Measurements from ENCODE around the gene TTLL10.

Gene TTLL10

GRCh38 chr1:1145547-1145914 is 28.1 kb upstream of the TTLL10 start:
- Histone ChIP-seq H3K79me2 (ENCODE audit: insufficient read depth, low read length) (no peaks in the 10 kb centered on the region), H3K9me2 (replicated peaks; ENCODE audit: low read depth, low read length) (no peaks in the 10 kb centered on the region), H3K27me3 (ENCODE audit: insufficient read depth, low read length, poor library complexity, severe bottlenecking) (no peaks in the 10 kb centered on the region), H3F3A (ENCODE audit: low read depth) (no peaks in the 10 kb centered on the region), H3K4me1 (ENCODE audit: insufficient read depth, low read length, poor library complexity, severe bottlenecking) (peaks cover 3% of the 10 kb centered on the region), H3K4me2 (ENCODE audit: low read depth, low read length, poor library complexity, severe bottlenecking) (no peak overlapping the region), H3K9me3 (ENCODE audit: insufficient read depth, low read depth, low read length) (no peaks in the 10 kb centered on the region), H3K36me3 (ENCODE audit: insufficient read depth, low read length) (no peaks in the 10 kb centered on the region), H3K9ac (ENCODE audit: low read depth, low read length, poor library complexity, severe bottlenecking) (no peak overlapping the region), H3K4me3 (ENCODE audit: low read length, poor library complexity, severe bottlenecking) (no peak overlapping the region), H4K20me1 (ENCODE audit: insufficient read depth, low read length, poor library complexity, severe bottlenecking) (no peaks in the 10 kb centered on the region), H2AFZ (ENCODE audit: low read length) (no peak overlapping the region)
- no peak for TF ChIP-seq EZH2phosphoT487 (IDR thresholded peaks at IDR 0.05; ENCODE audit: borderline replicate concordance)
- TF ChIP-seq, protein P1, sequence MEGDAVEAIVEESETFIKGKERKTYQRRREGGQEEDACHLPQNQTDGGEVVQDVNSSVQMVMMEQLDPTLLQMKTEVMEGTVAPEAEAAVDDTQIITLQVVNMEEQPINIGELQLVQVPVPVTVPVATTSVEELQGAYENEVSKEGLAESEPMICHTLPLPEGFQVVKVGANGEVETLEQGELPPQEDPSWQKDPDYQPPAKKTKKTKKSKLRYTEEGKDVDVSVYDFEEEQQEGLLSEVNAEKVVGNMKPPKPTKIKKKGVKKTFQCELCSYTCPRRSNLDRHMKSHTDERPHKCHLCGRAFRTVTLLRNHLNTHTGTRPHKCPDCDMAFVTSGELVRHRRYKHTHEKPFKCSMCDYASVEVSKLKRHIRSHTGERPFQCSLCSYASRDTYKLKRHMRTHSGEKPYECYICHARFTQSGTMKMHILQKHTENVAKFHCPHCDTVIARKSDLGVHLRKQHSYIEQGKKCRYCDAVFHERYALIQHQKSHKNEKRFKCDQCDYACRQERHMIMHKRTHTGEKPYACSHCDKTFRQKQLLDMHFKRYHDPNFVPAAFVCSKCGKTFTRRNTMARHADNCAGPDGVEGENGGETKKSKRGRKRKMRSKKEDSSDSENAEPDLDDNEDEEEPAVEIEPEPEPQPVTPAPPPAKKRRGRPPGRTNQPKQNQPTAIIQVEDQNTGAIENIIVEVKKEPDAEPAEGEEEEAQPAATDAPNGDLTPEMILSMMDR (conservative IDR thresholded peaks at IDR 0.05; ENCODE audit: low read length) = no peak

- TF ChIP-seq EZH2phosphoT487 (IDR thresholded peaks at IDR 0.05; ENCODE audit: borderline replicate concordance) = no peak
- TF ChIP-seq, protein P1 (conservative IDR thresholded peaks at IDR 0.05; ENCODE audit: low read length) = no peak
- H3K9ac ChIP-seq (ENCODE audit: low read depth, low read length, poor library complexity, severe bottlenecking) = no peak overlapping the region
- H4K20me1 ChIP-seq (ENCODE audit: insufficient read depth, low read length, poor library complexity, severe bottlenecking) = no peaks in the 10 kb centered on the region
- no peaks in the 10 kb centered on the region for H3K9me2 ChIP-seq (replicated peaks; ENCODE audit: low read depth, low read length)
- H3K9me3 ChIP-seq (ENCODE audit: insufficient read depth, low read depth, low read length) = no peaks in the 10 kb centered on the region
- peaks cover 3% of the 10 kb centered on the region for H3K4me1 ChIP-seq (ENCODE audit: insufficient read depth, low read length, poor library complexity, severe bottlenecking)
- no peak overlapping the region for H3K4me3 ChIP-seq (ENCODE audit: low read length, poor library complexity, severe bottlenecking)
- H3K36me3 ChIP-seq (ENCODE audit: insufficient read depth, low read length) = no peaks in the 10 kb centered on the region
- H3K4me2 ChIP-seq (ENCODE audit: low read depth, low read length, poor library complexity, severe bottlenecking) = no peak overlapping the region
- H3F3A ChIP-seq (ENCODE audit: low read depth) = no peaks in the 10 kb centered on the region
- no peaks in the 10 kb centered on the region for H3K27me3 ChIP-seq (ENCODE audit: insufficient read depth, low read length, poor library complexity, severe bottlenecking)
- H2AFZ ChIP-seq (ENCODE audit: low read length) = no peak overlapping the region
- H3K79me2 ChIP-seq (ENCODE audit: insufficient read depth, low read length) = no peaks in the 10 kb centered on the region
These were observed 27.7 kb upstream of the TTLL10 start for GRCh38 chr1:1146026-1146425.

DNA sequence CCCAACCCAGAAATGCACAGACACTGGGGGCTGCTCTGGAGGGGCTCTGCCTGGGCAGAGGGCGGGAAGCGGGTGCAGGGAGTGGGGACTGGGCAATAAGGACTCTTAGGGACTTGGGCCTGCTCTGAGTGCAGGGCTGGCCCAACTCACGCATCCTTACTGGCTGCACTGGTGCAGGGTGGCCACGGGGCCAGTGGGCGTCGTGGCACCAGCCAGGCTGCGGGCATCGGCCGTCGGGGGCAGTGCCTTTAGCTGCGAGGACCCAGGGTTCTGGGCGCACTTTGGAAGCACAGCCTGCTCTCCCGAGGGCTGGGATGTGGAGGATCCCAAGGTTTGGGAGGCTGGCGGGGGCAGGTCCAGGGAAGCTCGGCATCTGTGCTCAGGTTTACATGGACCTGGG is 27.1 kb upstream of the TTLL10 start:
- TF ChIP-seq EZH2phosphoT487 (IDR thresholded peaks at IDR 0.05; ENCODE audit: borderline replicate concordance) = no peak
- TF ChIP-seq, protein P1 (conservative IDR thresholded peaks at IDR 0.05; ENCODE audit: low read length) = no peak
- Histone ChIP-seq H3F3A (ENCODE audit: low read depth) (no peaks in the 10 kb centered on the region), H3K9me2 (replicated peaks; ENCODE audit: low read depth, low read length) (no peaks in the 10 kb centered on the region), H2AFZ (ENCODE audit: low read length) (no peak overlapping the region), H3K27me3 (ENCODE audit: insufficient read depth, low read length, poor library complexity, severe bottlenecking) (no peaks in the 10 kb centered on the region), H3K79me2 (ENCODE audit: insufficient read depth, low read length) (no peaks in the 10 kb centered on the region), H4K20me1 (ENCODE audit: insufficient read depth, low read length, poor library complexity, severe bottlenecking) (no peaks in the 10 kb centered on the region), H3K9ac (ENCODE audit: low read depth, low read length, poor library complexity, severe bottlenecking) (no peak overlapping the region), H3K4me2 (ENCODE audit: low read depth, low read length, poor library complexity, severe bottlenecking) (no peak overlapping the region), H3K4me1 (ENCODE audit: insufficient read depth, low read length, poor library complexity, severe bottlenecking) (peaks cover 3% of the 10 kb centered on the region), H3K9me3 (ENCODE audit: insufficient read depth, low read depth, low read length) (no peaks in the 10 kb centered on the region), H3K36me3 (ENCODE audit: insufficient read depth, low read length) (no peaks in the 10 kb centered on the region), H3K4me3 (ENCODE audit: low read length, poor library complexity, severe bottlenecking) (no peak overlapping the region)

All from Loucy (cell line).